Smooth muscle cell (in vitro differentiated cells): Measurements from ENCODE around the gene SORCS2. TPM values are rescaled to one million over a fixed set of nuclear protein-coding genes. Genes with fewer than 3 reads are reported as not detected.

Source experiments
- DNase-seq: peaks from one replicate; lab custom pipeline; 2025; ENCODE audit not compliant: unreplicated experiment; lab: John Stamatoyannopoulos, UW
- H2AFZ ChIP-seq: fragments of 200-600 bp; sonication (generic); 2 replicates; pipeline ENCODE4 v1.6.0; 2016; ENCODE audit warnings: antibody characterized with exemption, low read depth, mild to moderate bottlenecking
- H3F3A ChIP-seq: fragments of 200-600 bp; sonication (generic); 2 replicates; pipeline ENCODE4 v1.6.0; 2017; ENCODE audit warnings: antibody characterized with exemption, low read depth
- H3K27ac ChIP-seq: fragments of 200-600 bp; sonication (generic); 2 replicates; pipeline ENCODE4 v1.5.1; 2016; ENCODE audit warnings: low read depth, mild to moderate bottlenecking
- H3K27me3 ChIP-seq: fragments of 200-600 bp; sonication (generic); 2 replicates; pipeline ENCODE4 v1.6.1; 2016; ENCODE audit warnings: low read depth, mild to moderate bottlenecking
- H3K36me3 ChIP-seq: fragments of 200-600 bp; sonication (generic); 2 replicates; pipeline ENCODE4 v1.5.1; 2016; ENCODE audit warnings: low read depth
- H3K4me1 ChIP-seq: fragments of 200-600 bp; sonication (generic); 2 replicates; pipeline ENCODE4 v1.5.1; 2016; ENCODE audit warnings: low read depth
- H3K4me2 ChIP-seq: fragments of 200-600 bp; sonication (generic); 2 replicates; pipeline ENCODE4 v1.6.0; 2016; ENCODE audit warnings: mild to moderate bottlenecking
- H3K4me3 ChIP-seq: fragments of 200-600 bp; sonication (generic); 2 replicates; pipeline ENCODE4 v1.5.1; 2016; ENCODE audit warnings: mild to moderate bottlenecking
- H3K79me2 ChIP-seq: fragments of 200-600 bp; sonication (generic); 2 replicates; pipeline ENCODE4 v1.6.0; 2016; ENCODE audit warnings: low read depth, mild to moderate bottlenecking
- H3K9ac ChIP-seq: fragments of 200-600 bp; sonication (generic); 2 replicates; pipeline ENCODE4 v1.6.0; 2016; ENCODE audit warnings: low read depth
- H3K9me3 ChIP-seq: fragments of 200-600 bp; sonication (generic); replicated peaks from 2 replicates; pipeline ENCODE4 v1.5.1; 2016; ENCODE audit warnings: low read depth
- H4K20me1 ChIP-seq: fragments of 200-600 bp; sonication (generic); 2 replicates; pipeline ENCODE4 v1.6.0; 2016; ENCODE audit warnings: low read depth
- WGBS: methylation state at CpG from one replicate; pipeline ENCODE4 v1.1.7; 2016; ENCODE audit warnings: low lambda C conversion rate; 5-methylcytosine and 5-hydroxymethylcytosine counted together
- polyA plus RNA-seq: library from polyadenylated mRNA; unstranded; fragments of >200 nt; fragmentation: Nextera tagmentation; extraction: Ambion mirVana; gene quantifications from 2 replicates; pipeline ENCODE4 v1.2.1, GENCODE V29; 2016
- total RNA-seq: library from RNA; depleted of rRNA; stranded (reverse); fragments of >200 nt; gene quantifications from 2 replicates; pipeline ENCODE4 v1.2.3, GENCODE V29; 2014
- TF ChIP-seq, protein P1 (sequence below): fragments of 200-600 bp; sonication (generic); IDR thresholded peaks from 2 replicates; pipeline ENCODE4 v1.5.1; 2017; ENCODE audit warnings: borderline replicate concordance, mild to moderate bottlenecking, antibody characterized with exemption; ENCODE audit not compliant: insufficient read depth, poor library complexity, severe bottlenecking

Gene SORCS2
- total and polyA plus RNA-seq, 2 experiments from 2014 or later, result 5.2 to 9.3 TPM

DNA sequence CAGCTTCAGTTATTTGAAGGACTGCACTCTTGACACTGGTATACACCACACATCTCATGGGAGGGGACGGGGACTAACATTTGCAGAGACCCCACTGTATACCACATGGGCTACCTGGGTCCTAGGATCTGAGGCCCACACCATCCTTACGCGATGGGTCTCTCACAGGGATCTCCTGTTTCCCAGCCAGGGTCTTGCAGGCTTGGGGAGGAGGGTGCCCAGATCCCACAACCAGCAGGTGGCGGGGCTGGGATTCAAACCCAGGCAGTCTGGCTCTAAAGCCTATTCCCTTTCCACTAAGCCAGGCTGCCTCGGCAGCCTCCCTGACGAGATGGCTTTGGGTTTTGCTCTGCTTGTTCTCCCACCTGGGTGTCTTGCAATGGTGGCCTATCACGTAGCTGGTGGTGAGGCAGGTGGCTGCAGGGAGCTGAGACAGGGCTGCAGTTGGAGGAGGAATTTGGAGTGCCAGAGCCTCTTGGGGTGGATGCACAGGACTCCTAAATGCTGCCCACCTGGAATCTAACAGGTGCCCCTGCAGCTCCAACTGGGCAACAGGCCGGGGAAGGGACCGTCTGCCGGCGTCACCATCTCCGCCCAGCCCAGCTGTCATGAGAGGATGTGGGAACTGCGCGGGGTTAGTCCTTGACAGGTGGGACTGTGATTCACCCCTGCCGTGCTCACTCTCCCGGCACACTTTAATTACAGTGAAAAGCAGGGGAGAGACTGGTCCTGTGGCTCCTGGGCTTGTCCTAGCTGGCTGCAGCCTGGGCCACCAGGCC, 131.7 kb downstream of the SORCS2 start:
- Histone ChIP-seq H3K9ac (no peak overlapping the region), H3K9me3 (no peaks in the 10 kb centered on the region), H3K4me2 (no peak overlapping the region), H3K36me3 (no peaks in the 10 kb centered on the region), H4K20me1 (no peaks in the 10 kb centered on the region), H3F3A (no peaks in the 10 kb centered on the region), H3K4me3 (no peak overlapping the region), H3K27ac (no peak overlapping the region), H3K79me2 (no peaks in the 10 kb centered on the region), H3K4me1 (no peaks in the 10 kb centered on the region), H2AFZ (no peak overlapping the region), H3K27me3 (no peaks in the 10 kb centered on the region)
- TF ChIP-seq, protein P1, sequence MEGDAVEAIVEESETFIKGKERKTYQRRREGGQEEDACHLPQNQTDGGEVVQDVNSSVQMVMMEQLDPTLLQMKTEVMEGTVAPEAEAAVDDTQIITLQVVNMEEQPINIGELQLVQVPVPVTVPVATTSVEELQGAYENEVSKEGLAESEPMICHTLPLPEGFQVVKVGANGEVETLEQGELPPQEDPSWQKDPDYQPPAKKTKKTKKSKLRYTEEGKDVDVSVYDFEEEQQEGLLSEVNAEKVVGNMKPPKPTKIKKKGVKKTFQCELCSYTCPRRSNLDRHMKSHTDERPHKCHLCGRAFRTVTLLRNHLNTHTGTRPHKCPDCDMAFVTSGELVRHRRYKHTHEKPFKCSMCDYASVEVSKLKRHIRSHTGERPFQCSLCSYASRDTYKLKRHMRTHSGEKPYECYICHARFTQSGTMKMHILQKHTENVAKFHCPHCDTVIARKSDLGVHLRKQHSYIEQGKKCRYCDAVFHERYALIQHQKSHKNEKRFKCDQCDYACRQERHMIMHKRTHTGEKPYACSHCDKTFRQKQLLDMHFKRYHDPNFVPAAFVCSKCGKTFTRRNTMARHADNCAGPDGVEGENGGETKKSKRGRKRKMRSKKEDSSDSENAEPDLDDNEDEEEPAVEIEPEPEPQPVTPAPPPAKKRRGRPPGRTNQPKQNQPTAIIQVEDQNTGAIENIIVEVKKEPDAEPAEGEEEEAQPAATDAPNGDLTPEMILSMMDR, result no peak
- WGBS, result 91% methylated on average over 16 of the region's 16 CpGs
- no peak for DNase-seq

DNA sequence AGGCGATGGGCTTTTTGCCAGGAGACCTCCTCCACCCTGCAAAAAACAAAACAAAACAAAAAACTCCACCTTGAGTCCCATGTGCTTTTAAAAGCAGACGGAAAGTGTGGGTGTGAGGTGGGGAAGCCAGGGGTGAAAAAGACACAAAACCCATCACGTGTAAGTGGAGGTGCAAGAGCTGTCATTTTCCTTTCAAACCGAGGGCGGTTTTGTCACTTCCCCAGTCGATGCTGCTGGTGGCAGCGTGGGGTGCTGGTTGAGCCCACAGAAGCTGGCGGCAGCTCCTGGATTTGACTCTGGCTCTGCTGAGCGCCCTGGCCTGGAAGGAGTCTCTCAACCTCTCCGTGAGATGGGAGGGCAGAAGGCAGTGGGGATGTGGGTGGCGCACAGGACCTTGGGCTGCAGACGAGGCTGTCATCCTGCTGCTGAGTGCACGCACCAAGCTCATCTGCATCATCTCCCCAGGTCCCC, 132.3 kb downstream of the SORCS2 start:
- H3K36me3 ChIP-seq, result no peaks in the 10 kb centered on the region
- H3K9ac ChIP-seq, result no peak overlapping the region
- no peak overlapping the region for H3K4me3 ChIP-seq
- no peak overlapping the region for H3K4me2 ChIP-seq
- H3K27ac ChIP-seq, result no peak overlapping the region
- WGBS, result 82% methylated on average over 13 of the region's 13 CpGs
- TF ChIP-seq, protein P1, result no peak
- no peaks in the 10 kb centered on the region for H3K27me3 ChIP-seq
- no peaks in the 10 kb centered on the region for H4K20me1 ChIP-seq
- H3F3A ChIP-seq, result no peaks in the 10 kb centered on the region
- no peaks in the 10 kb centered on the region for H3K79me2 ChIP-seq
- no peak for DNase-seq
- no peaks in the 10 kb centered on the region for H3K9me3 ChIP-seq
- H3K4me1 ChIP-seq, result no peaks in the 10 kb centered on the region
- no peak overlapping the region for H2AFZ ChIP-seq

DNA sequence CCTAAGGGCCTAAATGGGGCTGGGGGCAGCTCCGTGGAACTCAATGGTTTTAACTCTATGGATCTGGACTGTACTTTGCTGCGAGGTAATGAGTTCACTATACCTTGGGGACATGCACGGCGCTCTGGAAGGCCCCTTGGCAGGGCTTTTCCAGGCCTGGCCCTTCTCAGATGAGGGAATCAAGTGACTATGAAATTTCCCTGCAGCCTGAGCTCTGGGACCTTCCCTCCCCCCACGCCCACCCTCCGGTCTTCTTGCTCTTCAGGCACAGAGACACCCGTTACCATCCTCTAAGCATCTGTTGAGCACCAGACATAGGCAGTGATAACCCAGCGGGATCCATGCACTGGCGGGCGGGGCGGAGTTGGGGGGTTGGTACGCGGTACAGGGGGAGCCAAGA, 133.2 kb downstream of the SORCS2 start:
- WGBS, result 90% methylated on average over 13 of the region's 13 CpGs

More for the DNA sequence above, 133.2 kb downstream of the SORCS2 start:
- Histone ChIP-seq H2AFZ (no peak overlapping the region), H3K27me3 (no peaks in the 10 kb centered on the region), H3K36me3 (no peaks in the 10 kb centered on the region), H3K4me3 (no peak overlapping the region), H3F3A (no peaks in the 10 kb centered on the region), H3K4me1 (no peaks in the 10 kb centered on the region), H3K79me2 (no peaks in the 10 kb centered on the region), H3K27ac (no peak overlapping the region), H4K20me1 (no peaks in the 10 kb centered on the region), H3K9ac (no peak overlapping the region), H3K9me3 (no peaks in the 10 kb centered on the region), H3K4me2 (no peak overlapping the region)
- no peak for DNase-seq
- TF ChIP-seq, protein P1, result no peak
